Left lung (tissue), 10 donors: ENCODE measurements around the gene RAB8B. TPM values are rescaled to one million over a fixed set of nuclear protein-coding genes. Genes with fewer than 3 reads are reported as not detected.

Experiments
- ATAC-seq: fragments of 200-7000 bp; cut with Tn5 transposase; one replicate; pipeline ENCODE4 v1.9.1; 2020; ENCODE audit warnings: moderate library complexity
- DNase-seq, 4 donors: peaks; one replicate each; pipeline ENCODE4 v3.0.0-alpha.2; 2013 to 2020
- H3K27ac ChIP-seq, 2 donors: fragments of 200-600 bp; sonication (generic) in 1 of 2; one replicate each; pipeline versions ENCODE4 v1.5.0 to v1.8.0; 2020 to 2021
- H3K27me3 ChIP-seq, 2 donors: fragments of 200-600 bp; sonication (generic) in 1 of 2; one replicate each; pipeline versions ENCODE4 v1.5.0 to v1.8.0; 2020 to 2021
- H3K36me3 ChIP-seq, 2 donors: fragments of 200-600 bp; sonication (generic) in 1 of 2; one replicate each; pipeline versions ENCODE4 v1.5.0 to v1.8.0; 2020 to 2021
- H3K4me1 ChIP-seq, 2 donors: fragments of 200-600 bp; one replicate each; pipeline ENCODE4 v1.8.0; 2021
- H3K4me3 ChIP-seq, 2 donors: fragments of 200-600 bp; sonication (generic) in 1 of 2; one replicate each; pipeline versions ENCODE4 v1.5.0 to v1.8.0; 2020 to 2021; ENCODE audit warnings: mild to moderate bottlenecking in 1 of 2
- H3K9me3 ChIP-seq, 2 donors: fragments of 200-600 bp; sonication (generic) in 1 of 2; one replicate each; pipeline versions ENCODE4 v1.5.0 to v1.8.0; 2020 to 2021
- CTCF ChIP-seq, 2 donors: fragments of 200-600 bp; sonication (generic) in 1 of 2; IDR thresholded peaks; one replicate each; pipeline versions ENCODE4 v1.5.0 to v1.8.0; 2021; ENCODE audit warnings: antibody characterized with exemption in 2 of 2
- intact Hi-C, 2 donors: fragments of 100-400 bp; cut with DNase I; formaldehyde crosslinking; loops; one replicate each; pipeline versions ENCODE4 v1.11.2 to v1.14.2; 2022
- polyA plus RNA-seq, 6 donors: library from polyadenylated mRNA; unstranded; fragments of 120-200 nt; gene quantifications; one replicate each; pipeline ENCODE4 v1.2.1, GENCODE V29; 2013; ENCODE audit not compliant: insufficient read length in 6 of 6
- total RNA-seq, 2 donors: library from RNA; stranded (reverse); fragmentation: NEBNext Ultra II Directional; extraction: Animal tissue kit (Norgen Biotek cat#: 25700); gene quantifications; one replicate each; pipeline ENCODE4 v1.2.1, GENCODE V29; 2021
- donor health status: DM: no; HTN: yes; CAD: no.
- donor health status: DM: no; HTN: no; CAD: no.

The RAB8B gene
- total and polyA plus RNA-seq, 8 donors = 45.1 to 62.2 (median 57.0) TPM

- DNase-seq (no peak), ATAC-seq (no peak)
- Histone ChIP-seq H3K27ac (peak overlapping the region in 1 of 2 donors; percentile 64), H3K27me3 (no peaks in the 10 kb centered on the region), H3K4me3 (no peak overlapping the region), H3K4me1 (peaks cover 0 to 78% of the 10 kb centered on the region in 2 donors), H3K36me3 (peaks cover 0 to 6% of the 10 kb centered on the region in 2 donors), H3K9me3 (no peaks in the 10 kb centered on the region)
- intact Hi-C loops = loop anchor here in 1 of 2 donors (5.0 kb wide), 1 partner anchor 110 kb away; no protein-coding TSS in a partner anchor
- TF ChIP-seq CTCF (IDR thresholded peaks at IDR 0.05) = no peak
Measured at GRCh38 chr15:63292241-63292640, 102.8 kb downstream of the RAB8B start.

- TF ChIP-seq CTCF (IDR thresholded peaks at IDR 0.05) = no peak
Measured at GRCh38 chr15:63292771-63293170, 103.4 kb downstream of the RAB8B start.

GRCh38 chr15:63294359-63294758 is 105.0 kb downstream of the RAB8B start:
- Histone ChIP-seq H3K27me3 (no peaks in the 10 kb centered on the region), H3K36me3 (peaks cover 0 to 14% of the 10 kb centered on the region in 2 donors), H3K27ac (peak overlapping the region in 1 of 2 donors; percentile 69), H3K4me3 (no peak overlapping the region), H3K4me1 (peaks cover 0 to 62% of the 10 kb centered on the region in 2 donors), H3K9me3 (no peaks in the 10 kb centered on the region)
- intact Hi-C loops = loop anchor here in 1 of 2 donors (5.0 kb wide), 1 partner anchor 108 kb away; no protein-coding TSS in a partner anchor
- DNase-seq (peak in 1 of 4 donors; percentile 41), ATAC-seq (peak; percentile 40)
- TF ChIP-seq CTCF (IDR thresholded peaks at IDR 0.05) = no peak

More at GRCh38 chr15:63292771-63293170, 103.4 kb downstream of the RAB8B start:
- peak; percentile 43 for ATAC-seq
- Histone ChIP-seq H3K36me3 (peaks cover 0 to 8% of the 10 kb centered on the region in 2 donors), H3K27me3 (no peaks in the 10 kb centered on the region), H3K4me3 (no peak overlapping the region), H3K27ac (peak overlapping the region in 1 of 2 donors; percentile 64), H3K9me3 (no peaks in the 10 kb centered on the region), H3K4me1 (peaks cover 0 to 73% of the 10 kb centered on the region in 2 donors)
- intact Hi-C loops = loop anchor here in 1 of 2 donors (5.0 kb wide), 1 partner anchor 110 kb away; no protein-coding TSS in a partner anchor
- DNase-seq = no peak

GRCh38 chr15:63295341-63295740 is 105.9 kb downstream of the RAB8B start:
- no peak overlapping the region for H3K4me3 ChIP-seq
- H3K27me3 ChIP-seq = no peaks in the 10 kb centered on the region
- TF ChIP-seq CTCF (IDR thresholded peaks at IDR 0.05) = no peak
- H3K9me3 ChIP-seq = no peaks in the 10 kb centered on the region
- peaks cover 0 to 20% of the 10 kb centered on the region in 2 donors for H3K36me3 ChIP-seq
- intact Hi-C loops = no loop called here
- H3K4me1 ChIP-seq = peaks cover 0 to 62% of the 10 kb centered on the region in 2 donors
- DNase-seq = no peak
- H3K27ac ChIP-seq = peak overlapping the region in 1 of 2 donors; percentile 69
- no peak for ATAC-seq

GRCh38 chr15:63296195-63296594 is 106.8 kb downstream of the RAB8B start:
- DNase-seq = no peak
- no peak for TF ChIP-seq CTCF (IDR thresholded peaks at IDR 0.05)
- intact Hi-C loops = no loop called here
- H3K4me3 ChIP-seq = no peak overlapping the region
- no peak overlapping the region for H3K27ac ChIP-seq
- H3K4me1 ChIP-seq = peaks cover 0 to 53% of the 10 kb centered on the region in 2 donors
- peaks cover 0 to 20% of the 10 kb centered on the region in 2 donors for H3K36me3 ChIP-seq
- no peaks in the 10 kb centered on the region for H3K9me3 ChIP-seq
- H3K27me3 ChIP-seq = no peaks in the 10 kb centered on the region
- ATAC-seq = no peak
